SK-N-SH (cell line): ENCODE results near the gene CRYAA. TPM values are rescaled to one million over a fixed set of nuclear protein-coding genes. Genes with fewer than 3 reads are reported as not detected.

ENCODE experiments used
- CTCF ChIA-PET: fragments of 300-600, 350-600 bp; formaldehyde crosslinking; extraction: SDS; loops from one replicate; lab custom pipeline; 2021; lab: Yijun Ruan, JAX
- POLR2A ChIA-PET: fragments of 350-600 bp; sonication (Branson Sonifier 250); formaldehyde crosslinking; extraction: SDS; loops from one replicate; lab custom pipeline; 2020; ENCODE audit warnings: antibody characterized with exemption, inconsistent platforms; lab: Yijun Ruan, JAX
- DNase-seq: peaks from one replicate; pipeline ENCODE4 v3.0.0; 2012
- H2AFZ ChIP-seq: fragments of 200-600 bp; sonication (generic); 2 replicates; pipeline ENCODE4 v1.8.1; 2016; ENCODE audit warnings: antibody characterized with exemption, mild to moderate bottlenecking, low read depth
- H3F3A ChIP-seq: fragments of 200-600 bp; sonication (generic); replicated peaks from 2 replicates; pipeline ENCODE3; 2016; ENCODE audit warnings: antibody characterized with exemption, mild to moderate bottlenecking; ENCODE audit not compliant: insufficient read depth
- H3K27ac ChIP-seq, 2 experiments: fragments of 200-500 bp in 1 of 2; fragments of 200-600 bp in 1 of 2; sonication (Bioruptor generic) in 1 of 2; sonication (generic), shearing (Covaris generic) in 1 of 2; 2 replicates each; pipeline versions ENCODE4 v1.5.1 to v1.6.1; 2014 to 2016; ENCODE audit warnings: low read depth in 2 of 2, inconsistent platforms in 1 of 2, low read length in 1 of 2, mild to moderate bottlenecking in 1 of 2, mixed read lengths in 1 of 2
- H3K27me3 ChIP-seq: fragments of 200-600 bp; sonication (generic), shearing (Covaris generic); 2 replicates; pipeline ENCODE4 v1.6.1; 2016; ENCODE audit warnings: mixed run types; ENCODE audit not compliant: insufficient read depth
- H3K36me3 ChIP-seq, 2 experiments: fragments of 200-500 bp in 1 of 2; fragments of 200-600 bp in 1 of 2; sonication (Bioruptor generic) in 1 of 2; sonication (generic) in 1 of 2; replicated peaks in 1 of 2; 2 replicates each; pipeline versions ENCODE3 to v1.5.1; 2014 to 2016; ENCODE audit warnings: low read length in 1 of 2, mild to moderate bottlenecking in 1 of 2; ENCODE audit not compliant: insufficient read depth in 2 of 2, control insufficient read depth in 1 of 2
- H3K4me1 ChIP-seq, 2 experiments: fragments of 200-500 bp in 1 of 2; fragments of 200-600 bp in 1 of 2; sonication (Bioruptor generic) in 1 of 2; sonication (generic), shearing (Covaris generic) in 1 of 2; 2 replicates each; pipeline versions ENCODE4 v1.5.1 to v1.6.1; 2014 to 2016; ENCODE audit warnings: low read depth in 1 of 2, low read length in 1 of 2, mixed run types in 1 of 2; ENCODE audit not compliant: insufficient read depth in 2 of 2, control insufficient read depth in 1 of 2
- H3K4me2 ChIP-seq: fragments of 200-600 bp; sonication (generic), shearing (Covaris generic); 2 replicates; pipeline ENCODE4 v1.6.1; 2017; ENCODE audit warnings: mixed run types
- H3K4me3 ChIP-seq, 2 experiments: fragments of 200-500 bp in 1 of 2; fragments of 200-600 bp in 1 of 2; sonication (Bioruptor generic) in 1 of 2; sonication (generic), shearing (Covaris generic) in 1 of 2; 2 replicates each; pipeline versions ENCODE4 v1.5.1 to v1.8.1; 2014 to 2016; ENCODE audit warnings: low read depth in 2 of 2, inconsistent platforms in 1 of 2, low read length in 1 of 2, mild to moderate bottlenecking in 1 of 2, mixed read lengths in 1 of 2, moderate library complexity in 1 of 2
- H3K79me2 ChIP-seq: fragments of 200-600 bp; sonication (generic); 2 replicates; pipeline ENCODE4 v1.8.1; 2017; ENCODE audit warnings: mild to moderate bottlenecking; ENCODE audit not compliant: insufficient read depth
- H3K9ac ChIP-seq: fragments of 200-600 bp; sonication (generic); 2 replicates; pipeline ENCODE4 v1.6.1; 2017; ENCODE audit warnings: mixed run types
- H3K9me2 ChIP-seq: fragments of 200-600 bp; sonication (generic); 2 replicates; pipeline ENCODE4 v1.6.1; 2017; ENCODE audit warnings: mixed run types
- H3K9me3 ChIP-seq: fragments of 200-600 bp; sonication (generic); 2 replicates; pipeline ENCODE4 v1.6.1; 2017; ENCODE audit warnings: mixed run types, mild to moderate bottlenecking, moderate library complexity
- H4K20me1 ChIP-seq: fragments of 200-600 bp; sonication (generic); 2 replicates; pipeline ENCODE4 v1.6.1; 2017; ENCODE audit warnings: mild to moderate bottlenecking, mixed run types; ENCODE audit not compliant: insufficient read depth
- CHD2 ChIP-seq: fragments of 150-350 bp; IDR thresholded peaks from 2 replicates; pipeline ENCODE4 v1.6.1; 2018; ENCODE audit warnings: low read length; ENCODE audit not compliant: partially characterized antibody
- ELF1 ChIP-seq: IDR thresholded peaks from 2 replicates; pipeline ENCODE4 v1.4.0; 2012
- EP300 ChIP-seq, 2 experiments: IDR thresholded peaks; 2 replicates each; pipeline versions ENCODE4 v1.4.0 to v1.6.1; 2012; ENCODE audit warnings: borderline replicate concordance in 1 of 2, low read depth in 1 of 2, low read length in 1 of 2
- FOSL2 ChIP-seq: IDR thresholded peaks from 2 replicates; pipeline ENCODE4 v1.4.0; 2012; ENCODE audit warnings: low read depth, mild to moderate bottlenecking, moderate library complexity, borderline replicate concordance
- FOXJ3 ChIP-seq: sonication (generic); formaldehyde crosslinking; IDR thresholded peaks from 2 replicates; pipeline ENCODE4 v1.5.1; 2020; ENCODE audit warnings: mild to moderate bottlenecking, missing genetic modification reagents
- GABPA ChIP-seq: IDR thresholded peaks from 2 replicates; pipeline ENCODE4 v1.4.0; 2012; ENCODE audit warnings: low read depth, mild to moderate bottlenecking
- GATA2 ChIP-seq: sonication (generic); formaldehyde crosslinking; IDR thresholded peaks from 2 replicates; pipeline ENCODE4 v1.5.0; 2020; ENCODE audit warnings: mild to moderate bottlenecking, missing genetic modification reagents
- JUND ChIP-seq: IDR thresholded peaks from 2 replicates; pipeline ENCODE4 v1.4.0; 2012
- MEF2A ChIP-seq: IDR thresholded peaks from 2 replicates; pipeline ENCODE4 v1.4.0; 2012; ENCODE audit warnings: low read depth, borderline replicate concordance
- MXI1 ChIP-seq: IDR thresholded peaks from 2 replicates; pipeline ENCODE4 v1.6.1; 2012; ENCODE audit warnings: mild to moderate bottlenecking, low read depth, low read length, improper control_type of control experiment
- NRF1 ChIP-seq: IDR thresholded peaks from 2 replicates; pipeline ENCODE4 v1.6.1; 2012; ENCODE audit warnings: low read depth, mild to moderate bottlenecking, low read length
- POLR2AphosphoS5 ChIP-seq: IDR thresholded peaks from 2 replicates; pipeline ENCODE4 v1.6.1; 2012; ENCODE audit warnings: low read depth, low read length
- RAD21 ChIP-seq: IDR thresholded peaks from 2 replicates; pipeline ENCODE4 v1.6.1; 2012; ENCODE audit warnings: mild to moderate bottlenecking, low read length
- SMC3 ChIP-seq: IDR thresholded peaks from 2 replicates; pipeline ENCODE4 v1.6.1; 2012; ENCODE audit warnings: low read depth, low read length, improper control_type of control experiment
- TEAD4 ChIP-seq: IDR thresholded peaks from 2 replicates; pipeline ENCODE4 v1.4.0; 2012; ENCODE audit warnings: mild to moderate bottlenecking, borderline replicate concordance; ENCODE audit not compliant: insufficient read depth
- YY1 ChIP-seq: IDR thresholded peaks from 2 replicates; pipeline ENCODE4 v1.4.0; 2012; ENCODE audit warnings: low read depth, mild to moderate bottlenecking
- WGBS: methylation state at CpG from one replicate; pipeline ENCODE4 v1.1.6; 2017; ENCODE audit warnings: low lambda C conversion rate; 5-methylcytosine and 5-hydroxymethylcytosine counted together
- polyA plus RNA-seq, 3 experiments: library from polyadenylated mRNA; depleted of rRNA; stranded (reverse); fragments of >200 nt; gene quantifications; 2 replicates each; pipeline ENCODE4 v1.2.3, GENCODE V29; 2012
- TF ChIP-seq, protein P1 (sequence below): IDR thresholded peaks from 2 replicates; pipeline ENCODE4 v1.4.0; 2012; ENCODE audit warnings: low read depth
- TF ChIP-seq, protein P2 (sequence below): fragments of 150-350 bp; IDR thresholded peaks from 2 replicates; pipeline ENCODE4 v1.6.1; 2016; ENCODE audit warnings: mild to moderate bottlenecking, low read depth, low read length
- TF ChIP-seq, protein P3 (sequence below): IDR thresholded peaks from 2 replicates; pipeline ENCODE4; 2012
- TF ChIP-seq, protein P4 (sequence below): fragments of 150-350 bp; IDR thresholded peaks from 2 replicates; pipeline ENCODE4 v1.6.1; 2017; ENCODE audit warnings: antibody characterized with exemption, low read length, low read depth, borderline replicate concordance
- TF ChIP-seq, protein P5 (sequence below): fragments of 200-600 bp; sonication (generic); IDR thresholded peaks from 2 replicates; pipeline ENCODE4 v1.6.1; 2017; ENCODE audit warnings: antibody characterized with exemption, mild to moderate bottlenecking, moderate library complexity

Gene CRYAA
- polyA plus RNA-seq, 1 of the 3 experiments (the other 2 are of a cell fraction): not detected

DNA sequence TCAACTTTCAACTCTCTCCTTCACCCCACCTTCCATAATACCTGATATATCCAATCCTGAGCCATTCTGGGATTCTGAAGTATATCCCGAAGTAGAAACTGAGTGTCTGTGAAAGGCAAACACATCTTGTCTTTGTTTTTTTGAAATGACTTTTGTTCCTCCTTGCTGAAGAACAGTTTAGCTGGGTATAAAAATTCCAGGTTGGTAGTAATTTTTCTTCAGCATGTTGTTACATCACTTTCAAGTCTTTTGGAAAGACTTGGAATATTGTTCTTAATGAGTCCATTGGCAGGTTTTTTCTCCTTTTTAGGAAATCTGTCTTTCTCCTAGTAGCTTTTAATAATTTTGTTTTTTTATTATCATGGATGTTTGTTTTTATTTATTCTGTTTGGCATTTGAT is 32.7 kb downstream of the CRYAA start:
- WGBS: 6% methylated on average over 1 of the region's 1 CpG
- Histone ChIP-seq H3K9me2 (no peaks in the 10 kb centered on the region), H3K4me2 (no peak overlapping the region), H3K27ac (no peak overlapping the region), H3K4me3 (no peak overlapping the region), H3K27me3 (no peaks in the 10 kb centered on the region; the same call in 1 of the 2 replicates), H3F3A (no peaks in the 10 kb centered on the region), H3K9me3 (peaks cover 28% of the 10 kb centered on the region), H3K79me2 (no peaks in the 10 kb centered on the region), H3K36me3 (no peaks in the 10 kb centered on the region), H4K20me1 (no peaks in the 10 kb centered on the region), H3K9ac (no peak overlapping the region), H3K4me1 (no peaks in the 10 kb centered on the region), H2AFZ (no peak overlapping the region)
- no peak for DNase-seq
- ChIA-PET POLR2A (no interaction called here), CTCF (no interaction called here)
- TF ChIP-seq FOSL2: no peak
- no peak for TF ChIP-seq TEAD4
- TF ChIP-seq, protein P1, sequence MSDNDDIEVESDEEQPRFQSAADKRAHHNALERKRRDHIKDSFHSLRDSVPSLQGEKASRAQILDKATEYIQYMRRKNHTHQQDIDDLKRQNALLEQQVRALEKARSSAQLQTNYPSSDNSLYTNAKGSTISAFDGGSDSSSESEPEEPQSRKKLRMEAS: no peak
- TF ChIP-seq EP300 (IDR thresholded peaks at IDR 0.05; ENCODE audit: borderline replicate concordance in 1 of 2, low read depth in 1 of 2, low read length in 1 of 2): no peak
- TF ChIP-seq, protein P2, sequence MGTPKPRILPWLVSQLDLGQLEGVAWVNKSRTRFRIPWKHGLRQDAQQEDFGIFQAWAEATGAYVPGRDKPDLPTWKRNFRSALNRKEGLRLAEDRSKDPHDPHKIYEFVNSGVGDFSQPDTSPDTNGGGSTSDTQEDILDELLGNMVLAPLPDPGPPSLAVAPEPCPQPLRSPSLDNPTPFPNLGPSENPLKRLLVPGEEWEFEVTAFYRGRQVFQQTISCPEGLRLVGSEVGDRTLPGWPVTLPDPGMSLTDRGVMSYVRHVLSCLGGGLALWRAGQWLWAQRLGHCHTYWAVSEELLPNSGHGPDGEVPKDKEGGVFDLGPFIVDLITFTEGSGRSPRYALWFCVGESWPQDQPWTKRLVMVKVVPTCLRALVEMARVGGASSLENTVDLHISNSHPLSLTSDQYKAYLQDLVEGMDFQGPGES: no peak
- TF ChIP-seq MXI1: no peak
- TF ChIP-seq JUND: no peak
- TF ChIP-seq, protein P3, sequence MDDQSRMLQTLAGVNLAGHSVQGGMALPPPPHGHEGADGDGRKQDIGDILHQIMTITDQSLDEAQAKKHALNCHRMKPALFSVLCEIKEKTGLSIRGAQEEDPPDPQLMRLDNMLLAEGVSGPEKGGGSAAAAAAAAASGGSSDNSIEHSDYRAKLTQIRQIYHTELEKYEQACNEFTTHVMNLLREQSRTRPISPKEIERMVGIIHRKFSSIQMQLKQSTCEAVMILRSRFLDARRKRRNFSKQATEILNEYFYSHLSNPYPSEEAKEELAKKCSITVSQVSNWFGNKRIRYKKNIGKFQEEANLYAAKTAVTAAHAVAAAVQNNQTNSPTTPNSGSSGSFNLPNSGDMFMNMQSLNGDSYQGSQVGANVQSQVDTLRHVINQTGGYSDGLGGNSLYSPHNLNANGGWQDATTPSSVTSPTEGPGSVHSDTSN: no peak
- TF ChIP-seq, protein P4, sequence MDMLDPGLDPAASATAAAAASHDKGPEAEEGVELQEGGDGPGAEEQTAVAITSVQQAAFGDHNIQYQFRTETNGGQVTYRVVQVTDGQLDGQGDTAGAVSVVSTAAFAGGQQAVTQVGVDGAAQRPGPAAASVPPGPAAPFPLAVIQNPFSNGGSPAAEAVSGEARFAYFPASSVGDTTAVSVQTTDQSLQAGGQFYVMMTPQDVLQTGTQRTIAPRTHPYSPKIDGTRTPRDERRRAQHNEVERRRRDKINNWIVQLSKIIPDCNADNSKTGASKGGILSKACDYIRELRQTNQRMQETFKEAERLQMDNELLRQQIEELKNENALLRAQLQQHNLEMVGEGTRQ: no peak
- TF ChIP-seq ELF1: no peak
- TF ChIP-seq POLR2AphosphoS5: no peak
- no peak for TF ChIP-seq SMC3
- TF ChIP-seq GATA2: no peak

DNA sequence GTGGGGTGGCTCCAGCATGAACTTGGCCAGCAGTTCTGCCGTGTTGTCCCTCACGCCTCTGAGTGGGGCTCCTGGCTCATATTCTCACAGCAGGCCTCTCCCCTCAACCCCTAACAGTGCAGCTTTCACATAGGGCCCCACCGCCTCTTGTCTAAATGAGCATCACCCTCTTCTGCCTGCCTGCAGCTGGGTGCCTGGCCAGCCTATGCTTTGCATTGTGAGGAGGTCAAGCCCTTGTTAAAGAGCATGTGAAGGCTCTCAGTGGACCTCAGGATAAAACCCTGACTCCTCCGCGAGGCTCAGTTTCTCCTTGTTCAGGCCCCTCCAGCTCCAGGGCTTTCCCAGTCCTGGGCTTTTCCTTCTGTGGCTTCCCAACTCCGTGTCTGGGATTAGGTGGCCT is 34.8 kb downstream of the CRYAA start:
- H4K20me1 ChIP-seq: no peaks in the 10 kb centered on the region
- no peak for DNase-seq
- ChIA-PET POLR2A (no interaction called here), CTCF (interaction anchor here (0.9 kb wide), 1 partner anchor 408 kb away, joined by 3 read pairs; no protein-coding TSS in a partner anchor)
- H3K36me3 ChIP-seq: no peaks in the 10 kb centered on the region
- H3K9me3 ChIP-seq: peaks cover 28% of the 10 kb centered on the region
- H3K27me3 ChIP-seq: no peaks in the 10 kb centered on the region; the same call in 1 of the 2 replicates
- no peaks in the 10 kb centered on the region for H3K79me2 ChIP-seq
- no peak overlapping the region for H2AFZ ChIP-seq
- no peaks in the 10 kb centered on the region for H3F3A ChIP-seq
- H3K9ac ChIP-seq: no peak overlapping the region
- no peak overlapping the region for H3K27ac ChIP-seq
- H3K4me2 ChIP-seq: no peak overlapping the region
- H3K9me2 ChIP-seq: no peaks in the 10 kb centered on the region
- no peak overlapping the region for H3K4me3 ChIP-seq
- H3K4me1 ChIP-seq: no peaks in the 10 kb centered on the region
- 64% methylated on average over 6 of the region's 6 CpGs for WGBS
- no peak for TF ChIP-seq MEF2A
- TF ChIP-seq ELF1: no peak
- no peak for TF ChIP-seq RAD21
- TF ChIP-seq YY1: no peak
- no peak for TF ChIP-seq GABPA
- no peak for TF ChIP-seq NRF1
- TF ChIP-seq FOXJ3 (CRISPR knock-in tag): no peak
- TF ChIP-seq MXI1: no peak
- TF ChIP-seq, protein P5, sequence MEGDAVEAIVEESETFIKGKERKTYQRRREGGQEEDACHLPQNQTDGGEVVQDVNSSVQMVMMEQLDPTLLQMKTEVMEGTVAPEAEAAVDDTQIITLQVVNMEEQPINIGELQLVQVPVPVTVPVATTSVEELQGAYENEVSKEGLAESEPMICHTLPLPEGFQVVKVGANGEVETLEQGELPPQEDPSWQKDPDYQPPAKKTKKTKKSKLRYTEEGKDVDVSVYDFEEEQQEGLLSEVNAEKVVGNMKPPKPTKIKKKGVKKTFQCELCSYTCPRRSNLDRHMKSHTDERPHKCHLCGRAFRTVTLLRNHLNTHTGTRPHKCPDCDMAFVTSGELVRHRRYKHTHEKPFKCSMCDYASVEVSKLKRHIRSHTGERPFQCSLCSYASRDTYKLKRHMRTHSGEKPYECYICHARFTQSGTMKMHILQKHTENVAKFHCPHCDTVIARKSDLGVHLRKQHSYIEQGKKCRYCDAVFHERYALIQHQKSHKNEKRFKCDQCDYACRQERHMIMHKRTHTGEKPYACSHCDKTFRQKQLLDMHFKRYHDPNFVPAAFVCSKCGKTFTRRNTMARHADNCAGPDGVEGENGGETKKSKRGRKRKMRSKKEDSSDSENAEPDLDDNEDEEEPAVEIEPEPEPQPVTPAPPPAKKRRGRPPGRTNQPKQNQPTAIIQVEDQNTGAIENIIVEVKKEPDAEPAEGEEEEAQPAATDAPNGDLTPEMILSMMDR: no peak
- TF ChIP-seq, protein P4: no peak
- no peak for TF ChIP-seq SMC3
- TF ChIP-seq, protein P1: no peak
- TF ChIP-seq, protein P2: no peak
- no peak for TF ChIP-seq CHD2
